H1 (cell line): Measurements from ENCODE around the gene PAQR7. TPM values are rescaled to one million over a fixed set of nuclear protein-coding genes. Genes with fewer than 3 reads are reported as not detected.

ENCODE experiments used
- CTCF ChIA-PET: fragments of 300-600 bp; sonication (Branson Sonifier 250); formaldehyde crosslinking; loops from one replicate; lab custom pipeline; 2021; ENCODE audit not compliant: partially characterized antibody; lab: Charles Lee
- POLR2A ChIA-PET: fragments of 300-600 bp; sonication (Branson Sonifier 250); formaldehyde crosslinking; loops from one replicate; lab custom pipeline; 2021; ENCODE audit warnings: inconsistent platforms; ENCODE audit not compliant: partially characterized antibody; lab: Charles Lee
- DNase-seq, 2 experiments: peaks; one replicate each; pipeline versions ENCODE4 v3.0.0 to v3.0.0-alpha.2; 2010 to 2022; ENCODE audit warnings: low spot score in 2 of 2, low read depth in 1 of 2, mixed read lengths in 1 of 2
- FAIRE-seq: peaks from 2 replicates; lab custom pipeline; 2011; peaks lifted over from hg19 to GRCh38; lab: Jason Lieb, UNC
- H2AFZ ChIP-seq: 2 replicates; pipeline ENCODE4 v1.8.1; 2012; ENCODE audit warnings: low read length, inconsistent platforms
- H2AK5ac ChIP-seq: 2 replicates; pipeline ENCODE4 v1.6.1; 2013; ENCODE audit warnings: low read depth, low read length
- H2BK120ac ChIP-seq: replicated peaks from 2 replicates; pipeline ENCODE3; 2013; ENCODE audit warnings: low read depth, low read length, inconsistent platforms
- H2BK12ac ChIP-seq: 2 replicates; pipeline ENCODE4 v1.6.1; 2013; ENCODE audit warnings: low read depth, low read length
- H2BK15ac ChIP-seq: 2 replicates; pipeline ENCODE4 v1.6.1; 2013; ENCODE audit warnings: low read length
- H2BK20ac ChIP-seq: 2 replicates; pipeline ENCODE4 v1.6.1; 2013; ENCODE audit warnings: low read length
- H2BK5ac ChIP-seq: 2 replicates; pipeline ENCODE4 v1.6.1; 2013; ENCODE audit warnings: low read depth, low read length
- H3K14ac ChIP-seq: 2 replicates; pipeline ENCODE4 v1.6.1; 2013; ENCODE audit warnings: inconsistent platforms; ENCODE audit not compliant: insufficient read length
- H3K18ac ChIP-seq: 2 replicates; pipeline ENCODE4 v1.6.1; 2013; ENCODE audit warnings: low read length; ENCODE audit errors: extremely low read depth
- H3K23ac ChIP-seq: 2 replicates; pipeline ENCODE4 v1.6.1; 2013; ENCODE audit warnings: inconsistent platforms; ENCODE audit not compliant: insufficient read length
- H3K23me2 ChIP-seq: 2 replicates; pipeline ENCODE4 v1.6.1; 2013; ENCODE audit warnings: low read depth, low read length
- H3K27ac ChIP-seq: 2 replicates; pipeline ENCODE4 v1.6.1; 2011; ENCODE audit warnings: low read depth, low read length, inconsistent platforms
- H3K27me3 ChIP-seq, 4 experiments: replicated peaks in 1 of 4; 1 replicate in 1 of 4; 2 replicates in 3 of 4; pipeline versions ENCODE4 v1.6.1 to v1.8.1; 2011 to 2013; ENCODE audit warnings: low read length in 3 of 4, mild to moderate bottlenecking in 3 of 4, inconsistent platforms in 2 of 4, mixed read lengths in 2 of 4, moderate library complexity in 1 of 4; ENCODE audit not compliant: control insufficient read depth in 3 of 4, insufficient read depth in 3 of 4; ENCODE audit errors: extremely low read depth in 1 of 4
- H3K36me3 ChIP-seq, 4 experiments: 2 replicates each; pipeline versions ENCODE4 v1.6.1 to v1.8.1; 2011 to 2013; ENCODE audit warnings: mild to moderate bottlenecking in 4 of 4, low read length in 3 of 4, moderate library complexity in 2 of 4, control low read depth in 1 of 4, inconsistent platforms in 1 of 4; ENCODE audit not compliant: insufficient read depth in 4 of 4, control insufficient read depth in 2 of 4
- H3K4ac ChIP-seq: replicated peaks from 2 replicates; pipeline ENCODE3; 2013; ENCODE audit warnings: low read length, low read depth, mixed read lengths, inconsistent platforms; ENCODE audit not compliant: insufficient read length
- H3K4me1 ChIP-seq, 4 experiments: replicated peaks in 1 of 4; 1 replicate in 1 of 4; 2 replicates in 3 of 4; pipeline versions ENCODE4 v1.6.1 to v1.8.1; 2011 to 2013; ENCODE audit warnings: low read length in 3 of 4, inconsistent platforms in 2 of 4, mixed read lengths in 1 of 4; ENCODE audit not compliant: insufficient read depth in 4 of 4, control insufficient read depth in 3 of 4
- H3K4me2 ChIP-seq, 2 experiments: 2 replicates each; pipeline versions ENCODE4 v1.6.1 to v1.8.1; 2011 to 2013; ENCODE audit warnings: low read depth in 2 of 2, low read length in 2 of 2, control low read depth in 1 of 2, inconsistent platforms in 1 of 2, mild to moderate bottlenecking in 1 of 2; ENCODE audit not compliant: insufficient read depth in 1 of 2
- H3K4me3 ChIP-seq, 4 experiments: fragments of 200-600, 300-600 bp in 1 of 4; sonication (generic), shearing (Covaris generic), sonication (Bioruptor Twin) in 1 of 4; 2 replicates each; pipeline versions ENCODE4 v1.5.1 to v1.8.1; 2011 to 2016; ENCODE audit warnings: low read length in 4 of 4, low read depth in 3 of 4, control low read depth in 2 of 4, inconsistent platforms in 2 of 4, mild to moderate bottlenecking in 2 of 4, mixed read lengths in 1 of 4, moderate library complexity in 1 of 4; ENCODE audit not compliant: insufficient read depth in 2 of 4; ENCODE audit errors: extremely low read depth in 1 of 4
- H3K56ac ChIP-seq: replicated peaks from 2 replicates; pipeline ENCODE3; 2013; ENCODE audit warnings: low read depth, mild to moderate bottlenecking, mixed read lengths, low read length, inconsistent platforms; ENCODE audit not compliant: insufficient read length
- H3K79me1 ChIP-seq: 2 replicates; pipeline ENCODE4 v1.6.1; 2013; ENCODE audit warnings: low read depth, low read length, control low read depth
- H3K79me2 ChIP-seq, 2 experiments: 2 replicates each; pipeline versions ENCODE4 v1.6.1 to v1.8.1; 2012 to 2013; ENCODE audit warnings: low read length in 2 of 2, mild to moderate bottlenecking in 2 of 2, inconsistent platforms in 1 of 2; ENCODE audit not compliant: insufficient read depth in 2 of 2, control insufficient read depth in 1 of 2
- H3K9ac ChIP-seq, 4 experiments: replicated peaks in 1 of 4; 1 replicate in 1 of 4; 2 replicates in 3 of 4; pipeline versions ENCODE4 v1.6.1 to v1.8.1; 2011 to 2013; ENCODE audit warnings: low read depth in 3 of 4, low read length in 3 of 4, control low read depth in 2 of 4, mild to moderate bottlenecking in 2 of 4, moderate library complexity in 2 of 4, inconsistent platforms in 1 of 4; ENCODE audit errors: extremely low read depth in 1 of 4
- H3K9me3 ChIP-seq, 2 experiments: 2 replicates each; pipeline versions ENCODE4 v1.6.1 to v1.8.1; 2012 to 2013; ENCODE audit warnings: mild to moderate bottlenecking in 2 of 2, moderate library complexity in 2 of 2, control low read depth in 1 of 2, inconsistent platforms in 1 of 2, low read depth in 1 of 2, low read length in 1 of 2, mixed read lengths in 1 of 2; ENCODE audit not compliant: insufficient read depth in 2 of 2
- H4K20me1 ChIP-seq, 2 experiments: replicated peaks in 1 of 2; 2 replicates each; pipeline versions ENCODE3 to v1.8.1; 2011 to 2013; ENCODE audit warnings: inconsistent platforms in 2 of 2, low read length in 2 of 2, mild to moderate bottlenecking in 1 of 2; ENCODE audit not compliant: insufficient read depth in 2 of 2, control insufficient read depth in 1 of 2
- H4K5ac ChIP-seq: 2 replicates; pipeline ENCODE4 v1.6.1; 2013; ENCODE audit warnings: low read length, low read depth, mixed read lengths, inconsistent platforms; ENCODE audit not compliant: insufficient read length
- H4K8ac ChIP-seq: 2 replicates; pipeline ENCODE4 v1.8.0; 2013; ENCODE audit warnings: mild to moderate bottlenecking, moderate library complexity, low read length, inconsistent platforms; ENCODE audit not compliant: insufficient read depth; ENCODE audit errors: extremely low read depth
- H4K91ac ChIP-seq: replicated peaks from 2 replicates; pipeline ENCODE3; 2013; ENCODE audit warnings: low read length, mixed read lengths, inconsistent platforms; ENCODE audit not compliant: insufficient read length
- ASH2L ChIP-seq: fragments of 200-600, 300-600 bp; sonication (generic); IDR thresholded peaks from one replicate; pipeline ENCODE4 v1.7.1; 2017; ENCODE audit warnings: low read length
- CHD2 ChIP-seq: IDR thresholded peaks from 2 replicates; pipeline ENCODE4 v1.6.1; 2012; ENCODE audit warnings: low read length, improper control_type of control experiment
- GABPA ChIP-seq: IDR thresholded peaks from 2 replicates; pipeline ENCODE4 v1.6.1; 2011; ENCODE audit warnings: mild to moderate bottlenecking, low read length, moderate library complexity, borderline replicate concordance; ENCODE audit not compliant: insufficient read depth
- HDAC6 ChIP-seq: IDR thresholded peaks from one replicate; pipeline ENCODE4 v1.7.1; 2012; ENCODE audit warnings: low read depth, mild to moderate bottlenecking, inconsistent platforms, low read length, moderate library complexity
- JUND ChIP-seq: IDR thresholded peaks from 2 replicates; pipeline ENCODE4 v1.6.1; 2011; ENCODE audit warnings: mild to moderate bottlenecking, improper control_type of control experiment, low read length
- KDM4A ChIP-seq: IDR thresholded peaks from one replicate; pipeline ENCODE4 v1.7.1; 2012; ENCODE audit warnings: low read depth, mild to moderate bottlenecking, moderate library complexity, low read length, inconsistent platforms; ENCODE audit not compliant: severe bottlenecking
- NANOG ChIP-seq: IDR thresholded peaks from 2 replicates; pipeline ENCODE4 v1.6.1; 2011; ENCODE audit warnings: low read length, low read depth, mild to moderate bottlenecking, inconsistent platforms; ENCODE audit not compliant: insufficient read depth, poor library complexity, severe bottlenecking
- PHF8 ChIP-seq: fragments of 200-600 bp; sonication (generic); conservative IDR thresholded peaks from 2 replicates; pipeline ENCODE4 v1.7.1; 2012; ENCODE audit warnings: low read depth, mild to moderate bottlenecking, inconsistent platforms, low read length, moderate library complexity
- POU5F1 ChIP-seq: IDR thresholded peaks from 2 replicates; pipeline ENCODE4 v1.6.1; 2011; ENCODE audit warnings: low read depth, mild to moderate bottlenecking, low read length, moderate library complexity
- SIRT6 ChIP-seq: IDR thresholded peaks from one replicate; pipeline ENCODE4 v1.7.1; 2012; ENCODE audit warnings: low read length, inconsistent platforms
- SP1 ChIP-seq: IDR thresholded peaks from 2 replicates; pipeline ENCODE4 v1.6.1; 2011; ENCODE audit warnings: low read depth, low read length
- SP4 ChIP-seq: IDR thresholded peaks from 2 replicates; pipeline ENCODE4 v1.6.1; 2012; ENCODE audit warnings: low read length, inconsistent platforms
- SUZ12 ChIP-seq: fragments of 200-600 bp; sonication (generic); IDR thresholded peaks from 2 replicates; pipeline ENCODE4 v1.6.1; 2012; ENCODE audit warnings: mild to moderate bottlenecking, inconsistent platforms, low read length, moderate library complexity, mixed read lengths
- TBP ChIP-seq: IDR thresholded peaks from 2 replicates; pipeline ENCODE4 v1.6.1; 2011; ENCODE audit warnings: low read depth, low read length, improper control_type of control experiment
- YY1 ChIP-seq: IDR thresholded peaks from 2 replicates; pipeline ENCODE4 v1.6.1; 2011; ENCODE audit warnings: low read depth, mild to moderate bottlenecking, low read length
- WGBS, 2 experiments: shearing (Covaris generic) in 1 of 2; methylation state at CpG; one replicate each; pipeline versions ENCODE4 v1.1.6 to v1.1.7; 2013 to 2015; ENCODE audit warnings: low lambda C conversion rate in 2 of 2, mixed read lengths in 2 of 2, inconsistent platforms in 1 of 2, low coverage in 1 of 2, missing lambda C conversion rate in 1 of 2; ENCODE audit not compliant: insufficient replicate concordance in 2 of 2, insufficient coverage in 1 of 2, insufficient read length in 1 of 2; ENCODE audit errors: extremely low coverage in 1 of 2, missing lambda C conversion rate in 1 of 2; 5-methylcytosine and 5-hydroxymethylcytosine counted together
- polyA plus RNA-seq, 7 experiments: library from polyadenylated mRNA; depleted of rRNA in 3 of 7; stranded (reverse) in 5 of 7; unstranded in 2 of 7; fragments of >200 nt in 5 of 7; fragments of 200-250 nt in 2 of 7; gene quantifications; 1 replicate in 5 of 7; 2 replicates in 1 of 7; 4 replicates in 1 of 7; pipeline versions ENCODE4 v1.2.1 to v1.2.3, GENCODE V29; 2011 to 2013; ENCODE audit warnings: missing spikeins in 2 of 7, mixed read lengths in 2 of 7
- total RNA-seq: library from RNA; stranded (reverse); fragmentation: NEBNext Ultra II Directional; extraction: Animal tissue kit (Norgen Biotek cat#: 25700); gene quantifications from 2 replicates; pipeline ENCODE4 v1.2.1, GENCODE V29; 2021

The PAQR7 gene
- total and polyA plus RNA-seq, 2 of the 8 experiments (the other 6 are each of a cell fraction or from before 2014, with no cell fraction given): 7.3 to 7.4 TPM

DNA sequence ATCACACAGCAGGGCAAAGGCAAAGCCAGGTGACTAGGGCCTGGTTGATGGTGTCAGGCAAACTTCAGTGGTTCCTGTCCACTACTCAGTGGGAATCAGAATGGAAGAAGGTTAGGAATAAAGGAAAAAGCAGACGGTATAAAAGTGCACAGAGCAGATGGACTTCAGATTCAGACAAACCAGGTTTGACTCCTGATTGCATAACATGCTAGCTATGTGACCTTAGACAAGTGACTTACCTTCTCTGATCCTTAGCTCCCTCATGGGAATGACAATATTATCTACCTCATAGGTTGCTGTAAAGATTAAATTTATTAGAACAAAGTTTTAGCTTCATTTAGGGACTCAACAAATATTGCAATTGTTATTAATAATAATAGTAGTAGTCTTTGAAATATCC, 4.9 kb downstream of the PAQR7 start:
- 78% methylated on average over 1 of the region's 1 CpG; no CpG with 5 or more reads in 1 of the 2 experiments for WGBS, 2 experiments
- H3K23me2 ChIP-seq: peaks cover 5% of the 10 kb centered on the region; the same call in 1 of the 2 replicates
- H4K20me1 ChIP-seq: no peaks in the 10 kb centered on the region
- ChIA-PET POLR2A (interaction anchor here (1.1 to 1.7 kb wide), 4 partner anchors 9 to 37 kb away, joined by 3 to 8 read pairs (median 4); no protein-coding TSS in a partner anchor), CTCF (interaction anchor here (0.9 to 1.5 kb wide), 4 partner anchors 11 to 139 kb away, joined by 3 to 4 read pairs (median 4); no protein-coding TSS in a partner anchor)
- H3K27ac ChIP-seq: no peak overlapping the region
- no peak overlapping the region for H2BK20ac ChIP-seq
- no peak overlapping the region for H2AK5ac ChIP-seq
- H3K36me3 ChIP-seq: no peaks in the 10 kb centered on the region
- no peak overlapping the region; the same call in 1 of the 2 replicates for H2BK15ac ChIP-seq
- H2BK5ac ChIP-seq: no peak overlapping the region
- H3K4me2 ChIP-seq: no peak overlapping the region
- H3K56ac ChIP-seq: no peak overlapping the region
- H3K4me1 ChIP-seq: peaks cover 3 to 19% (median 16%) of the 10 kb centered on the region in 4 experiments
- H2BK12ac ChIP-seq: no peak overlapping the region
- no peak overlapping the region for H4K8ac ChIP-seq
- no peaks in the 10 kb centered on the region for H3K79me2 ChIP-seq
- DNase-seq: no peak
- no peak overlapping the region for H3K23ac ChIP-seq
- no peak for FAIRE-seq
- H3K18ac ChIP-seq: no peak overlapping the region
- no peak overlapping the region for H3K4me3 ChIP-seq
- no peak overlapping the region for H3K14ac ChIP-seq
- no peak overlapping the region for H2BK120ac ChIP-seq
- H3K27me3 ChIP-seq: peaks cover 0 to 2% (median 0%) of the 10 kb centered on the region in 4 experiments; a peak in 1 of 7 replicates
- no peaks in the 10 kb centered on the region for H3K9me3 ChIP-seq
- peaks cover 2% of the 10 kb centered on the region for H3K79me1 ChIP-seq
- H4K5ac ChIP-seq: no peak overlapping the region
- no peak overlapping the region for H3K4ac ChIP-seq
- no peak overlapping the region for H4K91ac ChIP-seq
- no peak overlapping the region for H2AFZ ChIP-seq
- no peak overlapping the region for H3K9ac ChIP-seq
- TF ChIP-seq JUND: no peak
- no peak for TF ChIP-seq PHF8
- TF ChIP-seq SIRT6: no peak
- TF ChIP-seq CHD2: no peak
- no peak for TF ChIP-seq GABPA
- TF ChIP-seq SUZ12: no peak
- TF ChIP-seq TBP: no peak
- no peak for TF ChIP-seq POU5F1
- no peak for TF ChIP-seq KDM4A
- no peak for TF ChIP-seq NANOG
- no peak for TF ChIP-seq SP4
- TF ChIP-seq HDAC6: no peak
- no peak for TF ChIP-seq YY1
- no peak for TF ChIP-seq SP1
- no peak for TF ChIP-seq ASH2L
